AG04450 (cell line): ENCODE data around the gene TRNT1. TPM values are rescaled to one million over a fixed set of nuclear protein-coding genes. Genes with fewer than 3 reads are reported as not detected.

Experiments used
- CTCF ChIA-PET: fragments of 300-600, 350-600 bp; formaldehyde crosslinking; extraction: SDS; loops from one replicate; lab custom pipeline; 2022; ENCODE audit warnings: antibody characterized with exemption, inconsistent platforms; lab: Charles Lee
- POLR2A ChIA-PET: fragments of 350-600 bp; formaldehyde crosslinking; extraction: SDS; loops from one replicate; lab custom pipeline; 2021; ENCODE audit warnings: antibody characterized with exemption, inconsistent platforms; lab: Yijun Ruan, JAX
- DNase-seq: peaks from one replicate; pipeline ENCODE4 v3.0.0-alpha.2; 2011; ENCODE audit warnings: low read depth, low spot score
- H3K27ac ChIP-seq: one replicate; pipeline ENCODE4 v1.5.1; 2012; ENCODE audit warnings: low read depth, low read length, control low read depth
- H3K27me3 ChIP-seq: one replicate; pipeline ENCODE4 v1.6.0; 2012; ENCODE audit warnings: low read length; ENCODE audit not compliant: control insufficient read depth, insufficient read depth
- H3K4me3 ChIP-seq: 2 replicates; pipeline ENCODE4 v1.5.1; 2011; ENCODE audit warnings: mild to moderate bottlenecking, low read depth, low read length, control low read depth
- H3K9me3 ChIP-seq: 2 replicates; pipeline ENCODE4 v1.5.1; 2012; ENCODE audit warnings: low read length; ENCODE audit not compliant: control insufficient read depth, insufficient read depth
- CTCF ChIP-seq: IDR thresholded peaks from 2 replicates; pipeline ENCODE4 v1.5.1; 2011; ENCODE audit warnings: low read depth, low read length, control low read depth, inconsistent platforms
- polyA plus RNA-seq: library from polyadenylated mRNA; depleted of rRNA; stranded (reverse); fragments of >200 nt; gene quantifications from 2 replicates; pipeline ENCODE4 v1.2.3, GENCODE V29; 2011

The TRNT1 gene
- polyA plus RNA-seq, 1 experiment = 15.7 TPM

GRCh38 chr3:3157484-3157883 is 30.7 kb downstream of the TRNT1 start:
- CTCF ChIA-PET = interaction anchor here (0.8 to 1.4 kb wide), 2 partner anchors 13 to 43 kb away, joined by 3 to 4 read pairs; no protein-coding TSS in a partner anchor
- TF ChIP-seq CTCF = no peak
- no peak overlapping the region for H3K4me3 ChIP-seq
- POLR2A ChIA-PET = no interaction called here
- no peaks in the 10 kb centered on the region for H3K27me3 ChIP-seq
- H3K9me3 ChIP-seq = no peaks in the 10 kb centered on the region
- no peak for DNase-seq
- no peak overlapping the region for H3K27ac ChIP-seq

GRCh38 chr3:3160826-3161225 is 34.1 kb downstream of the TRNT1 start:
- H3K27ac ChIP-seq = no peak overlapping the region

GRCh38 chr3:3165241-3165640 is 38.5 kb downstream of the TRNT1 start:
- no peak for TF ChIP-seq CTCF
- Histone ChIP-seq H3K27me3 (no peaks in the 10 kb centered on the region), H3K9me3 (no peaks in the 10 kb centered on the region), H3K4me3 (no peak overlapping the region), H3K27ac (no peak overlapping the region)
- DNase-seq = no peak
- ChIA-PET CTCF (no interaction called here), POLR2A (no interaction called here)

More at GRCh38 chr3:3160826-3161225, 34.1 kb downstream of the TRNT1 start:
- ChIA-PET CTCF (interaction anchor here (0.8 to 1.3 kb wide), 3 partner anchors 9 to 18 kb away, joined by 4 to 5 read pairs (median 5); no protein-coding TSS in a partner anchor), POLR2A (no interaction called here)
- Histone ChIP-seq H3K4me3 (no peak overlapping the region), H3K27me3 (no peaks in the 10 kb centered on the region), H3K9me3 (no peaks in the 10 kb centered on the region)
- no peak for TF ChIP-seq CTCF
- no peak for DNase-seq

DNA sequence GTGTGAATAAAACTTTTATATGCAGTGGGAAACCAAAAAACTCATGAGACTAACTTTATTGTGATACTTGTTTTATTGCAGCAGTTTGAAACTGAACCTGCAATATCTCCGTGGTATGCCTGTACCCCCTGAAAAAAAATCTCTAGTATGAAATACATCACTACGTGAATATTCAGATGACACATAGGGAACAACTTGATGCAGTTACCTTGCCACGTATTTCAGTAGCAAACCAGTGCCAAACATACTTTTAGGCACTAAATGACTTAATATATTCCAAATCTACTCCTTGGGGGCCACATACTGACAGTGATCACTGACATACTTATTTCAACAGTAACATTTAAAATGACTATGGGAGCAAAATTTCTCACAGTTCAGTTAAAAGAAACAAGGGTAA is 38.9 kb downstream of the TRNT1 start:
- DNase-seq = no peak
- ChIA-PET POLR2A (no interaction called here), CTCF (no interaction called here)
- Histone ChIP-seq H3K27me3 (no peaks in the 10 kb centered on the region), H3K4me3 (no peak overlapping the region), H3K27ac (no peak overlapping the region), H3K9me3 (no peaks in the 10 kb centered on the region)
- no peak for TF ChIP-seq CTCF

DNA sequence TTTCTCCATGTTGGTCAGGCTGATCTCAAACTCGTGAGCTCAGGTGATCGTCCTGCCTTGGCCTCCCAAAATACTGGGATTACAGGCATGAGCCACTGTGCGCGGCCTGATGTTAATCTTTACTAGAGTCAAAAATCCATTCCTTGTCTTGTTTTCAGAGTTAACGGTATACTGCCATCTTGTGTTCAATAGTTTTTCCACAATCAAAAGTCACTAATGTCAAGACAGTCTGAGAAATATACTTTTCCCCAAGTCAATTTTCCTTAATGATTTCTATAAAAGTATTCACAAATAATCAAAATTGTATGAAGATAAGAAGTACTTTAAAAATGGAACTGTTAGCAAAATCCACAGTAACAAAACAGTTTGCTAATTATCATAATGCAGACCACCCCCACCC is 44.3 kb downstream of the TRNT1 start:
- H3K4me3 ChIP-seq = no peak overlapping the region
- TF ChIP-seq CTCF = peak; percentile 46
- H3K9me3 ChIP-seq = no peaks in the 10 kb centered on the region
- POLR2A ChIA-PET = no interaction called here
- no peak for DNase-seq
- H3K27ac ChIP-seq = no peak overlapping the region
- H3K27me3 ChIP-seq = no peaks in the 10 kb centered on the region
- CTCF ChIA-PET = interaction anchor here (0.7 to 1.6 kb wide), 11 partner anchors 8 to 1170 kb away, joined by 3 to 7 read pairs (median 4); partner anchors contain the start of gene CRBN
